ENCODE results near the gene SNX14. TPM values are rescaled to one million over a fixed set of nuclear protein-coding genes. Genes with fewer than 3 reads are reported as not detected.
"Not testable (repeated sequence)": the region's sequence is repeated elsewhere in the genome, so short reads cannot be mapped to it uniquely, and the experiment has no call there.

Gene SNX14
- total and polyA plus RNA-seq, 2 donors = 51.7 to 207 TPM

- no peaks in the 10 kb centered on the region for H3K9me3 ChIP-seq (ENCODE audit: control insufficient read depth in 2 of 2, insufficient read depth in 1 of 2, low read length in 1 of 2)
- no peaks in the 10 kb centered on the region for H3K27me3 ChIP-seq (ENCODE audit: control insufficient read depth in 2 of 2, insufficient read depth in 1 of 2, low read length in 1 of 2)
- 89% methylated on average over 2 of the region's 2 CpGs for WGBS
- no peak for DNase-seq (ENCODE audit: low read depth in 6 of 9, low spot score in 9 of 9)
- H3K36me3 ChIP-seq (ENCODE audit: control insufficient read depth in 2 of 2, insufficient read depth in 2 of 2, low read length in 1 of 2) = peaks cover 2 to 3% of the 10 kb centered on the region in 2 donors
- H3K27ac ChIP-seq (ENCODE audit: low read depth in 1 of 2, low read length in 1 of 2) = no peak overlapping the region
- no peak overlapping the region for H3K4me3 ChIP-seq (ENCODE audit: low read length in 2 of 2)
- H3K4me1 ChIP-seq (ENCODE audit: control insufficient read depth in 2 of 2, insufficient read depth in 2 of 2, low read length in 2 of 2) = no peaks in the 10 kb centered on the region
Observed at GRCh38 chr6:85576476-85576875, 17.2 kb downstream of the SNX14 start.

GRCh38 chr6:85574932-85575598, 18.6 kb downstream of the SNX14 start:
- no peaks in the 10 kb centered on the region for H3K27me3 ChIP-seq (ENCODE audit: control insufficient read depth in 2 of 2, insufficient read depth in 1 of 2, low read length in 1 of 2)
- H3K9me3 ChIP-seq (ENCODE audit: control insufficient read depth in 2 of 2, insufficient read depth in 1 of 2, low read length in 1 of 2) = no peaks in the 10 kb centered on the region
- no peak for DNase-seq (ENCODE audit: low read depth in 6 of 9, low spot score in 9 of 9)
- H3K4me1 ChIP-seq (ENCODE audit: control insufficient read depth in 2 of 2, insufficient read depth in 2 of 2, low read length in 2 of 2) = no peaks in the 10 kb centered on the region
- no peak overlapping the region for H3K27ac ChIP-seq (ENCODE audit: low read depth in 1 of 2, low read length in 1 of 2)
- H3K36me3 ChIP-seq (ENCODE audit: control insufficient read depth in 2 of 2, insufficient read depth in 2 of 2, low read length in 1 of 2) = peaks cover 3 to 8% of the 10 kb centered on the region in 2 donors
- H3K4me3 ChIP-seq (ENCODE audit: low read length in 2 of 2) = no peak overlapping the region

GRCh38 chr6:85569323-85569722, 24.3 kb downstream of the SNX14 start:
- H3K4me3 ChIP-seq (ENCODE audit: low read length in 2 of 2) = no peak overlapping the region
- DNase-seq (ENCODE audit: low read depth in 6 of 9, low spot score in 9 of 9) = no peak
- no peaks in the 10 kb centered on the region for H3K27me3 ChIP-seq (ENCODE audit: control insufficient read depth in 2 of 2, insufficient read depth in 1 of 2, low read length in 1 of 2)
- no peaks in the 10 kb centered on the region for H3K4me1 ChIP-seq (ENCODE audit: control insufficient read depth in 2 of 2, insufficient read depth in 2 of 2, low read length in 2 of 2)
- H3K27ac ChIP-seq (ENCODE audit: low read depth in 1 of 2, low read length in 1 of 2) = no peak overlapping the region
- peaks cover 2 to 10% of the 10 kb centered on the region in 2 donors for H3K36me3 ChIP-seq (ENCODE audit: control insufficient read depth in 2 of 2, insufficient read depth in 2 of 2, low read length in 1 of 2)
- no peaks in the 10 kb centered on the region for H3K9me3 ChIP-seq (ENCODE audit: control insufficient read depth in 2 of 2, insufficient read depth in 1 of 2, low read length in 1 of 2)

- DNase-seq (ENCODE audit: low read depth in 6 of 9, low spot score in 9 of 9) = no peak
- WGBS = 97% methylated on average over 6 of the region's 6 CpGs
- Histone ChIP-seq H3K27me3 (ENCODE audit: control insufficient read depth in 2 of 2, insufficient read depth in 1 of 2, low read length in 1 of 2) (no peaks in the 10 kb centered on the region), H3K4me1 (ENCODE audit: control insufficient read depth in 2 of 2, insufficient read depth in 2 of 2, low read length in 2 of 2) (no peaks in the 10 kb centered on the region), H3K27ac (ENCODE audit: low read depth in 1 of 2, low read length in 1 of 2) (no peak overlapping the region), H3K36me3 (ENCODE audit: control insufficient read depth in 2 of 2, insufficient read depth in 2 of 2, low read length in 1 of 2) (peaks cover 2 to 10% of the 10 kb centered on the region in 2 donors), H3K9me3 (ENCODE audit: control insufficient read depth in 2 of 2, insufficient read depth in 1 of 2, low read length in 1 of 2) (no peaks in the 10 kb centered on the region), H3K4me3 (ENCODE audit: low read length in 2 of 2) (no peak overlapping the region)
Observed at GRCh38 chr6:85568411-85568810, 25.2 kb downstream of the SNX14 start.

GRCh38 chr6:85565736-85566135, 27.9 kb downstream of the SNX14 start:
- Histone ChIP-seq H3K27me3 (ENCODE audit: control insufficient read depth in 2 of 2, insufficient read depth in 1 of 2, low read length in 1 of 2) (no peaks in the 10 kb centered on the region), H3K27ac (ENCODE audit: low read depth in 1 of 2, low read length in 1 of 2) (no peak overlapping the region), H3K4me3 (ENCODE audit: low read length in 2 of 2) (no peak overlapping the region), H3K9me3 (ENCODE audit: control insufficient read depth in 2 of 2, insufficient read depth in 1 of 2, low read length in 1 of 2) (no peaks in the 10 kb centered on the region), H3K36me3 (ENCODE audit: control insufficient read depth in 2 of 2, insufficient read depth in 2 of 2, low read length in 1 of 2) (peaks cover 2 to 4% of the 10 kb centered on the region in 2 donors), H3K4me1 (ENCODE audit: control insufficient read depth in 2 of 2, insufficient read depth in 2 of 2, low read length in 2 of 2) (no peaks in the 10 kb centered on the region)
- DNase-seq (ENCODE audit: low read depth in 6 of 9, low spot score in 9 of 9) = no peak
- WGBS = 27% methylated on average over 1 of the region's 1 CpG

- 98% methylated on average over 1 of the region's 2 CpGs for WGBS
- H3K27me3 ChIP-seq (ENCODE audit: control insufficient read depth in 2 of 2, insufficient read depth in 1 of 2, low read length in 1 of 2); H3K36me3 ChIP-seq (ENCODE audit: control insufficient read depth in 2 of 2, insufficient read depth in 2 of 2, low read length in 1 of 2); H3K27ac ChIP-seq (ENCODE audit: low read depth in 1 of 2, low read length in 1 of 2); H3K4me3 ChIP-seq (ENCODE audit: low read length in 2 of 2); DNase-seq (ENCODE audit: low read depth in 6 of 9, low spot score in 9 of 9); H3K4me1 ChIP-seq (ENCODE audit: control insufficient read depth in 2 of 2, insufficient read depth in 2 of 2, low read length in 2 of 2); H3K9me3 ChIP-seq (ENCODE audit: control insufficient read depth in 2 of 2, insufficient read depth in 1 of 2, low read length in 1 of 2): not testable (repeated sequence)
Observed at GRCh38 chr6:85564223-85564622, 29.4 kb downstream of the SNX14 start.

- Histone ChIP-seq H3K9me3 (ENCODE audit: control insufficient read depth in 2 of 2, insufficient read depth in 1 of 2, low read length in 1 of 2) (no peaks in the 10 kb centered on the region), H3K27ac (ENCODE audit: low read depth in 1 of 2, low read length in 1 of 2) (no peak overlapping the region), H3K4me3 (ENCODE audit: low read length in 2 of 2) (no peak overlapping the region), H3K27me3 (ENCODE audit: control insufficient read depth in 2 of 2, insufficient read depth in 1 of 2, low read length in 1 of 2) (no peaks in the 10 kb centered on the region), H3K36me3 (ENCODE audit: control insufficient read depth in 2 of 2, insufficient read depth in 2 of 2, low read length in 1 of 2) (no peaks in the 10 kb centered on the region), H3K4me1 (ENCODE audit: control insufficient read depth in 2 of 2, insufficient read depth in 2 of 2, low read length in 2 of 2) (no peaks in the 10 kb centered on the region)
- WGBS = 97% methylated on average over 3 of the region's 3 CpGs
- no peak for DNase-seq (ENCODE audit: low read depth in 6 of 9, low spot score in 9 of 9)
Observed at GRCh38 chr6:85561750-85562357, 31.8 kb downstream of the SNX14 start.

GRCh38 chr6:85556992-85557668, 36.5 kb downstream of the SNX14 start:
- Histone ChIP-seq H3K36me3 (ENCODE audit: control insufficient read depth in 2 of 2, insufficient read depth in 2 of 2, low read length in 1 of 2) (no peaks in the 10 kb centered on the region), H3K27ac (ENCODE audit: low read depth in 1 of 2, low read length in 1 of 2) (no peak overlapping the region), H3K4me1 (ENCODE audit: control insufficient read depth in 2 of 2, insufficient read depth in 2 of 2, low read length in 2 of 2) (no peaks in the 10 kb centered on the region), H3K4me3 (ENCODE audit: low read length in 2 of 2) (no peak overlapping the region), H3K27me3 (ENCODE audit: control insufficient read depth in 2 of 2, insufficient read depth in 1 of 2, low read length in 1 of 2) (no peaks in the 10 kb centered on the region), H3K9me3 (ENCODE audit: control insufficient read depth in 2 of 2, insufficient read depth in 1 of 2, low read length in 1 of 2) (no peaks in the 10 kb centered on the region)
- 98% methylated on average over 3 of the region's 3 CpGs for WGBS
- no peak for DNase-seq (ENCODE audit: low read depth in 6 of 9, low spot score in 9 of 9)

- H3K4me3 ChIP-seq (ENCODE audit: low read length in 2 of 2) = no peak overlapping the region
- no peaks in the 10 kb centered on the region for H3K4me1 ChIP-seq (ENCODE audit: control insufficient read depth in 2 of 2, insufficient read depth in 2 of 2, low read length in 2 of 2)
- H3K36me3 ChIP-seq (ENCODE audit: control insufficient read depth in 2 of 2, insufficient read depth in 2 of 2, low read length in 1 of 2) = peaks cover 0 to 6% of the 10 kb centered on the region in 2 donors
- no peak overlapping the region for H3K27ac ChIP-seq (ENCODE audit: low read depth in 1 of 2, low read length in 1 of 2)
- H3K9me3 ChIP-seq (ENCODE audit: control insufficient read depth in 2 of 2, insufficient read depth in 1 of 2, low read length in 1 of 2) = no peaks in the 10 kb centered on the region
- WGBS = 96% methylated on average over 3 of the region's 3 CpGs
- DNase-seq (ENCODE audit: low read depth in 6 of 9, low spot score in 9 of 9) = no peak
- no peaks in the 10 kb centered on the region for H3K27me3 ChIP-seq (ENCODE audit: control insufficient read depth in 2 of 2, insufficient read depth in 1 of 2, low read length in 1 of 2)
Observed at GRCh38 chr6:85552652-85553051, 41.0 kb downstream of the SNX14 start.

Measured in thymus (tissue), 11 donors.